NCI-H1048 (cell line): ENCODE data around the gene EIF2S3B.
"Not testable (repeated sequence)": the region's sequence is repeated elsewhere in the genome, so short reads cannot be mapped to it uniquely, and the experiment has no call there.

Experiments
- DNase-seq: peaks from one replicate; lab custom pipeline; 2025; lab: John Stamatoyannopoulos, UW

The EIF2S3B gene

DNA sequence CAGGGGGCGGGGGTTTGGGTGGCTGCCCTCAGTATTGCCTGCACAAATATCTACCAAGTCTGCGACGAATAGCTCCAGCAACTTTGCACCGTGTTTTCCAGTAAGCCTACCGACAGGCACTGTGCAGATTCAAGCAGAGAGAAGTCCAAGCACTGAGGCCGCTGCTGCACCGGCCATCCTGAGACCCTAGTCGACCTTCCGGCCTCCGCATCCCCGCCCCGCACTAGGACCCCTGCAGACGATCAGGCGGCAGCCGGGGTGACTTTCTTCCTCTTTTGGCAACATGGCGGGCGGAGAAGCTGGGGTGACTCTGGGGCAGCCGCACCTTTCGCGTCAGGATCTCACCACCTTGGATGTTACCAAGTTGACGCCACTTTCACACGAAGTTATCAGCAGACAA, at the start of gene EIF2S3B:
TSS of gene EIF2S3B (plus strand) at position 271 of the 400 bp plus-strand sequence. CDS start at position 284, 13 bp downstream.
- DNase-seq, result no peak

DNA sequence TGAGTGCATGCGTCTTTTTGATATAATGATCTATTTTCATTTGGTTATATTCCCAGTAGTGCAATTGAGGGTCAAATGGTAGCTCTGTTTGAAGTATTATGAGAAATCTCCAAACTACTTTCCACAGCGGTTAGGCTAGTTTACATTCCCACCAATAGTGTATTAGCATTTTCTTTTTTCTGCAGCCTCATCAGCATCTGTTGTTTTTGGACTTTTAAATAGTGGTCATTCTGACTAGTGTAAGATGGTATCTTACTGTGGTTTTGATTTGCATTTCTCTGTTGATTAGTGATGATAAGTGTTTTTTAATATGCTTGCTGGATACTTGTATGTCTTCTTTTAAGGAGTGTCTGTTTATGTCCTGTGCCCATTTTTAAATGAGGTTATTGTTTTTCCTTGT, 48.8 kb upstream of the EIF2S3B start:
- no peak for DNase-seq

DNA sequence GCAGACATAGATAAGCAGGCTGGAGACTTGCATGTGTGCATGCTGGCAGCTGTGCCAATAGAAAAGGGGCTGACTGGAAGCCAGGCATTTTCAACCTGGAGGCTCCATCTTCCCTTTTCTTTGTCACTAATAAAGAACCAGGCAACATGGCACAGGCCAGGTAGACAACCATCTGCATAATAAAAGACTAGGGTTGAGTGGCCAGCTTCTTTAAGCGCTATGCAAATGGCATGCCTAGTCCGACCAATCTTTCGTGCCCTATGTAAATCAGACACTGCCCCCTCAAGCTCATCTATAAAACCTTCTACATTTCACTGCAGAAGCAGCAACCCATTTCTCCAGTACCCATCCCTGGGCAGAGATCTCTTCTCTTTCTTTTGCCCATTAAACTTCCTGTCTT, 47.9 kb upstream of the EIF2S3B start:
- no peak for DNase-seq

DNA sequence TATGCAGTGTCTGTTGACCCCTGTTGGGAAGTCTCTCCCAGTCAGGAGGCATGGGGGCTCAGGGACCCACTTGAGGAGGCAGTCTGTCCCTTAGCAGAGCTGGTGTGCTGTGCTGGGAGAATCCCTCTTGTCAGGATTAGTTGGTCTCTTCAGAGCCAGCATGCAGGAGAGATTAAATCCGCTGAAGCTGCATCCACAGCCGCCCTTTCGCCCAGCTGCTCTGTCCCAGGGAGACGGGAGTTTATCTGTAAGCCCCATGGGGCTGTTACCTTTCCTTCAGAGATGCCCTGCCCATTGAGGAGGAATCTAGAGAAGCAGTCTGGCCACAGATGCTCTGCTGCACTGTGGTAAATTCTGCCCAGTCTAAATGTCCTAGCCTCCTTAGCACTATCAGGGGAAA, 39.4 kb upstream of the EIF2S3B start:
- no peak for DNase-seq

DNA sequence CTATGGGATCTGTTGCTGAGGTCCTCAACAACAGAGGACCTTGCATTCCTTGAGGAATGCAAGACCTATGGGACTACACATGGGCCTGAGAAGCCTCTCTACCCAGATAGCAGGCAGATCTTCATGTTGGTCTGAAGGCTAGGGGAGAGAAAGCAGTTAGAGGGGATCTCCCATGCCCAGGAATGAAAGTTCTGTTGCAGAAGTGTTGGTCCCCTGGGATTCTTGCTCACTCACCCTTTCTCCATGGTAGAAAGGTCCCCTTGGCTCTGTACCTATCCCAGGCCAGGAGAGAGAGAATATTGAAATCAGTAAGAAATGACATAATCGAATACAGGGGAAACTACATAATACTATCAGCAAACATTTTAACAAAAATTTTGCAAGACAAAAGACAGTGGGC, 36.0 kb upstream of the EIF2S3B start:
- no peak for DNase-seq

DNA sequence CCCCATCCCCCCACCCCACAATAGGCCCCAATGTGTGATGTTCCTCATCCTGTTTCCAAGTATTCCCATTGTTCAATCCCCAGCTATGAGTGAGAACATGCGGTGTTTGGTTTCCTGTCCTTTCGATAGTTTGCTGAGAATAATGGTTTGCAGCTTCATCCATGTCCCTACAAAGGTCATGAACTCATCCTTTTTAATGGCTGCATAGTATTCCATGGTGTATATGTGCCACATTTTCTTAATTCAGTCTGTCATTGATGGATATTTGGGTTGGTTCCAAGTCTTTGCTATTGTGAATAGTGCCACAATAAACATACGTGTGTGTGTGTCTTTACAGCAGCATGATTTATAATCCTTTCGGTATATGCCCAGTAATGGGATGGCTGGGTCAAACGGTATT, 32.9 kb upstream of the EIF2S3B start:
- DNase-seq, result not testable (repeated sequence)

DNA sequence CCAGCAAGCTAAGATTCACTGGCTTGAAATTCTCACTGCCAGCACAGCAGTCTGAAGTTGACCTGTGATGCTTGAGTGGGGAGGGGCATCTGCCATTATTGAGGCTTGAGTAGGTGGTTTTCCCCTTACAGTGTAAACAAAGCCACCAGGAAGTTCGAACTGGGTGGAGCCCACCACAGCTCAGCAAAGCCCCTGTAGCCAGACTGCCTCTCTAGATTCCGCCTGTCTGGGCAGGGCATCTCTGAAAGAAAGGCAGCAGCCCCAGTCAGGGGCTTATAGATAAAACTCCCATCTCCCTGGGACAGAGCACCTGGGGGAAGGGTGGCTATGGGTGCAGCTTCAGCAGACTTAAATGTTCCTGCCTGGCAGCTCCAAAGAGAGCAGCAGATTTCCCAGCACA, 23.8 kb upstream of the EIF2S3B start:
- not testable (repeated sequence) for DNase-seq

DNA sequence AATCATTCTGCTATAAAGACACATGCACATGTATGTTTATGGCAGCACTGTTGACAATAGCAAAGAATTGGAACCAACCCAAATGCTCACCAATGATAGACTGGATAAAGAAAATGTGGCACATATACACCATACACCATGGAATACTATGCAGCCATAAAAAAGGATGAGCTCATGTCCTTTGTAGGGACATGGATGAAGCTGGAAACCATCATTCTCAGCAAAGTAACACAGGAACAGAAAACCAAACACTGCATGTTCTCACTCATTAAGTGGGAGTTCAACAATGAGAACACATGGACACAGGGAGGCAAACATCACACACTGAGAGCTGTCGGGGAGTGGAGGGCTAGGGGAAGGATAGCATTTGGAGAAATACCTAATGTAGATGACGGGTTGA, 18.4 kb upstream of the EIF2S3B start:
- not testable (repeated sequence) for DNase-seq

DNA sequence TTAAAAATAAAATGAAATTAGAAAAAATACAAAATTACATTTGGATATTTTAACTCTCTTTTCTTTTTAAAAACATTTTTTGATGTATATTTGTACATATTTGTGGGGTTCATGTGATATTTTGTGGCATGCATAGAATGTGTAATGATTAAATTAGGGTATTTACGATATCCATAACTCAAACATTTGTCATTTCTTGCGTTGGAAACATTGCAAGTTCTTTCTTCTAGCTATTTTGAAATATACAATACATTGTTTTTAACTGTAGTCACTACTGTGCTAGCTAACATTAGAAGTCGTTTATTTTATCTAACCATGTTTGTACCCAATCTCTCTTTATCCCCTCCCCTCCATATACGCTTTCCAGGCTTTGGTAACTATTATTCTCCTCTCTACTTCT, 13.9 kb upstream of the EIF2S3B start:
- DNase-seq, result no peak

DNA sequence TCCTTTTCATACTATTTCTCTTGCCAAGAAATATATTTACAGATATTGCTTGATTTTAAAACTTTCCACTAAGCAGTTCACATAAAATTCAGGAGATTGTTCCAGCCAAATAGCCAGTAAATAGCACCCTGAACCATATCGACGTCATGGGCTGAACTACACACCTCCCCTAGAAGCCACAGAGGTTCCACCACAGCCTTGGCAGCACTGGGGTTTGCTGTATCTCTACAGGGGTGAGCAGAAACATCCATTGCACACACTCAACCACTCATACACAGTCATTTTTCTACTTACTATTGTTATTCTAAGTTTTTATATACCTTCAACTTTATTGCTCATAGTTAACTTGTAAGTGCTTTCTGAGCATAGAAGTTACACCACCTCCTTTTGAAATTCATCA, 8.1 kb upstream of the EIF2S3B start:
- no peak for DNase-seq

DNA sequence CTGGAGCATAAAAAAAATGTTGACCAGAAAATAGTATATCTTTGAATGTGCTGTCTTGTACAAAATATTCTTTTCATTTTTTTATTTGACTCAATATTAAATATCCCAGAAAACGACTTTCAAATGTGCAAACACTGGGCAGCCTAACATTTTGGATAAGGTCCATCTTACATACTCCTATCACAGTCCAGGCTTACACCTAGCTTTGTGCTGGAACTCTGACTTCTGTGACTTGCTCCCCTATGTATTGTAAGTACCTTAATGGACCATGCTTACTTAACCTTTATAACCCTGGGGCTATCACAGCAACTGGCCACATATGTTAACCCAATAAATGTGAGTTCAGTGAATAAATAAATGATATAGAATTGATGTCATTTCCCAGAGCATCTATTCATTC, 7.6 kb upstream of the EIF2S3B start:
- DNase-seq, result no peak

DNA sequence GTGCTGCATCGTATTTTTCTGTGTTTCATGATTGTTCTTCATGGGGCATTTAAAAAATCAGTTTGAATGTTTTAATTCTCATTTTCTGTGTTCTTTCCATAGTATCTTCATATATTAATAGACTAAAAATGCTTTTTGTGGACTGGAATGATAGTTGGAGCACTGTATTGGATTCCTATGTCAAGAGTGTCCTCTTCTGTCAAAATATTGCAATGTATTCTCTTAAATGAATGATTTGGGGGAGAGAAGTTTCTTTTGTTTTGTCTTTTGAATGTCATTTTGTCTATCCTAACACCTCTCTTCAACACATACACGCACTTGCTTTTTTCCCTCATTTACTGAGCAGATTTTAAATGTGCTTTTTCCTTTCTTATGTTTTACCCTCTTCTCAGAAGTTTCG, 4.7 kb upstream of the EIF2S3B start:
- DNase-seq, result no peak

DNA sequence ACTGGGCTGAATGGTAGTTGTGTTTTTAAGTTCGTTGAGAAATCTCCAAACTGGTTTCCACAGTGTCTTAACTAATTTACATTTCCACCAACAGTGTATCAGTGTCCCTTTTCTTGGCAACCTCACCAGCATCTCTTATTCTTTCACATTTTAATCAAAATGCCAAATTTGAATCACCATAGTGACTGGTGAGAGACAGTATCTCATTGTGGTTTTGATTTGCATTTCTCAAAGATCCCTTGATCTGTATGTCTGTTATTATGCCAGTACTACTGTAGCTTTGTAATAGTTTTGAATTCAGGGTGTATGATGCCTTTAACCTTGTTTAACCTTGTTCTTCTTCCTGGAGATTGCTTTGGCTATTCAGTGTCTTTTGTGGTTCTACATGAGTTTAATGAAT, 2.2 kb upstream of the EIF2S3B start:
- no peak for DNase-seq

DNA sequence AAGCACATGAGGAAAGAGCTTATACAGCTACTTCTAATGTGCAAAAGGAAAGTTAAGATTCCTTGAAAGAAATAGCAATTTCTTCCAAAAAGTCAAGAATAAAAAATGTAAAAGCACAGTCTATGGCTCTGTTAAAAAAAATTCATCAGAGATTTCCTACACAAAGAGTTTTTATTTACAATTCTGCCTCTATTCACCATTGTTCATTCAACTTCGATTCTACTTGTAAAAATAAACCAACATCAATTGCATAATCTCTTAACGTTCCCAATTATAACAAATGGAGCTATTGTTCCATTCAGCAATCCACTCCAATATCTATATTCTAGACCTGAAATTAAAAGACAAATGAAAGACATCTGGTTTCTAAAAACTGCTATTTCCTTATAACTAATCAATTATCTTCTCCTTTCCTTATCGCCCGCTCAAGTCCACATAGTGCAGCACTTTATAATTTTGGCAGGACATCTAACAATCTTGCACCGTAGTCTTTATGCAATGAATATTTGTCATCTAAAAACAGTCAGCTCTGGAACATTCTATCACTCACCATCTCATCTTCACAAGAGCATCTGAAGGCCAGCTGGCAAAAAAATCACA, 6.2 kb downstream of the EIF2S3B start:
- no peak for DNase-seq

DNA sequence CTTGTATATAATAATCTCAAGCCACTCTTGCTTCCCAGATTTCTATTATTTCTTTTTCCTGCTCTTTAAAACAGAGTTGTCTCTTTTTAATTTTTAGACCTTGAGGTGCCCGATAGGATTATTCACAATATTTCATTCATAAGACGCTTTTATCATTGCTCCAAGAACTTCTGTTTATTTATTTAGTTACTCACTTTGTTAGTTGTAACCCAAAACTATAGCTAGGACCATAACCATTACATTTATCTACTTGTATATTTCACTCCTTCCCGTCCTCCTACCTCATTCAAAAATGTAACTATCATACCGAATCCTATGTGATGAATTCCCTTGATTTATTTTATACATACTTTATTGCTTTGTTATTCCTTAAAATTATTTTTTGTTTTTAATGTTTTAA, 7.1 kb downstream of the EIF2S3B start:
- no peak for DNase-seq

DNA sequence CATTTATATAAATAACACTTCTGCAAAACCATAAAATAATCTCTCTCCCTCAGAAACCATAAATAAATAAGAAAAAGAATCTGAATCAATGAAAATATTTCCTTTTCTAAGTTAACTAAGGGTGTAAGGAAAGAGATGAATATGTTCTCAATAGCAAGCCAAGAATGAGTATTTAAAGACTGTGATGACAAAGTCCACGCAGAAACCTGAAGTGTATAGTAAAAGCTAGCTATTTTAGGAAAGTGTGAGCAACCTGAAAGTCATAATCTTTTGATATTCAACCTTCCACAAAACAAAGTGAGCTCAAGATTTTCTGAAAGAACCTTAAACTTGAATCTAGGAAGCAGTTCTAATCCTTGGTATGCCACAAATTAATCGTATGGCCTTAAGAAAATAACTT, 15.9 kb downstream of the EIF2S3B start:
- DNase-seq, result no peak

DNA sequence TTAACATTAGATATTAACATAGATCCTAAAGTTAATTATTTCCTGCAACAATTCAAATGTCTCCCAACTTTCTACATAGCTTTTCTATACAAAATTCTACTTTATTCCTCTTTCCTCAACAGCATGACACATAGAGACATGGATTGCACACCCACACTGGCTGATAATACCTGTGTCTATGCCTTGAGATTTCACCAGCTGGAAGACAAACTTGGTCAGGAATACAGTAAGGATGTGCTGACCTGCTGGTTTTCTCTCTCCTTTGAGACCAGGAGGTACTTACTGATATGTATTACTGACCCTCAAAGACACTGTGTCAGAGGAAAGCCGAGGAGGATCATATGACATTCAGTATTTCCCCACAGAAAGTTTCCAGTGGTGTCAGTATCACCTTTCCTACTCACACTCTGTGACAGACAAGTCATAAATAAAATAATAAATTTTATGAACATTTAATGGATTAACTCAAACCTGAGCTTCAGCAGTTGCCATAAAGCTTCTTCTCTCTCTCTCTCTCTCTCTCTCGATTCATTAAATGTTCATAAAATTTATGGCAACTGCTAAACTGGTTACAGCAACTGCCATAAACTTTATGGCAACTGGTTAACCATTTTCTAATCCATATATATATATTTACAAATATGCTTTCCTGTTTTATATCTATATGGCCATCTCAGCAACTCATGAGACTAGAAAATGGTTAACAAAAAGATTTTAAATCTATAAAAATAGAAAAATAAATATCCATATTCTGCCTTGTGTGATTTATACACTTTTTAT, 22.7 kb downstream of the EIF2S3B start:
- DNase-seq, result no peak

DNA sequence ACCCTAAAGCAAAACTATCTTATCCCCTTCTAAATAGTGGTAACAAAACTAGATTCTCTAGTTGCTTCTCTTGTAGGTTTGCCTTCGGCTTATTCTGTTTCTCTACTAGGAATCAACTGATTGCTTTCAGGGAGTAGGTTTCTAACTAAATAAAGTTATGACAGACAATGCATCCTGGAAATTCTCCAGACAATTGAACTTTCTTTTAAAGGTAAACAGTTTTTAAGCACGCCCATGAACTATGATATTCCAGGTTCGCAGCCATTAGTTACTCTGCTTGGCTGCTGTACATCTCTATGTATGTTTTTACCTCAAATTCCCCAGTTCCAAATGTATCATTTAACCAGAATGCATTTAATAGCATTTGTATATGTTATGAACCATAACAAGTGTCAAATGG, 23.9 kb downstream of the EIF2S3B start:
- DNase-seq, result no peak

DNA sequence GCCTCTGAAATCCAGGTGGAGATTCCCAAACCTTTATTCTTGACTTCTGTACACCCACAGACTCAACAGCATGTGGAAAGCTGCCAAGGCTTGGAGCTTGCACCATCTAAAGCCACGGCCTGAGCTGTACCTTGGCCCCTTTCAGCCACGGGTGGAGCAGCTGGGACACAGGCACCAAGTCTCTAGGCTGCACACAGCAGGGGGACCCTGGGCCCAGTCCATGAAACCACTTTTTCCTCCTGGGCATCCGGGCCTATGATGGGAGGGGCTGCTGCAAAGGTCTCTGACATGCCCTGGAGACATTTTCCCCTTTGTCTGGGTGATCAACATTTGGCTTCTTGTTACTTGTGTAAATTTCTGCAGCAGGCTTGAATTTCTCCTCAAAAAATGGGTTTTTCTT, 32.0 kb downstream of the EIF2S3B start:
- DNase-seq, result no peak

DNA sequence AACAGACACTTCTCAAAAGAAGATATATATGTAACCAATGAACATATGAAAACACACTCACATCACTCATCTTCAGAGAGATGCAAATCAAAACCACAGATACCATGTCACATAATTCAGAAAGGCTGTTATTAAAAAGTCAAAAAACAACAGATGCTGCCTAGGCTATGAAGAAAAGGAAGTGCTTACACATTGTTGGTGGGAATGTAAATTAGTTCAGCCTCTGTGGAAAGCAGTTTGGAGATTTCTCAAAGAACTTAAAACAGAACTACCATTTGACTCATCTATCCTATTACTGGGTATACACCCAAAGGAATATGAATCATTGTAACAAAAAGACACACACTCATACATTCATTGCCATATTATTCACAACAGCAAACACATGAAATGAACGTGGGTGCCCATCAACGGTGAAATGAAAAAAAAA, 35.1 kb downstream of the EIF2S3B start:
- DNase-seq, result no peak

DNA sequence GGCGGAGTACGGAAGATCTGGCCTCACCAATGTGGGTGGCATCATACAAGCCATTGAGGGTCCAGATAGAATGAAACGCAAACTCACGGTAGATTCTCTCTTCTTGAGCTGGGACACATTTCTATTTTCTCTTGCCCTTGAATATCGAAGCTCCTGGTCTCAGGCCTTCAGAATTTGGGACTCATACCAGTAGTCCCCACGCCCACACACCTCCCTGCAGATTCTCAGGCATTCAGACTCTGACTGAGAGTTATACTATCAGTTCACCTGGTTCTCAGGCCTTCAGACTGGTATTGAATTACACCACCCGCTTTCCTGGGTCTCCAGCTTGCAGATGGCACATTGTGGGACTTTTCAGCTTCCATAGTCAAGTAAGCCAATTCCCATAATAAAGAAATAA, 37.8 kb downstream of the EIF2S3B start:
- no peak for DNase-seq

DNA sequence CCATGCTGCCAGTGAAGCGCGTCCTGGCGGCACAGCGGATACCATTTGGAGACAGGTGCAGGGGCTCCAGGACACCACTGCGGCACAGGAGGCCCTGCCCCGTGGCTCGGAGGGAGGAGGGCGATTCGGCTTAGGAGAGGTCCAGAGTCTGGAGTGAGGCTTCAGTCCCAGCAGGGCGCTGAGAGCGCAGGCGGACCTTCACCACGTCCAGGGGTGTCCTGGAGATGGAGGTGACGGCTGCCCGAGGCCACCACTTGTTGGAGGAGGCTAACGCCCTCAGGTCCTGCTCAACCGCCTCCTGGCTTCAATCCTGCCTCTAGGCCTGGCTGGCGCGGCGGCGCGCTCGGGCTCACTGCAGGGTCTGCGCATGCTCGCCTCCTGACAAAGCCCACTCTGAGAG, 45.7 kb downstream of the EIF2S3B start:
- DNase-seq, result no peak

DNA sequence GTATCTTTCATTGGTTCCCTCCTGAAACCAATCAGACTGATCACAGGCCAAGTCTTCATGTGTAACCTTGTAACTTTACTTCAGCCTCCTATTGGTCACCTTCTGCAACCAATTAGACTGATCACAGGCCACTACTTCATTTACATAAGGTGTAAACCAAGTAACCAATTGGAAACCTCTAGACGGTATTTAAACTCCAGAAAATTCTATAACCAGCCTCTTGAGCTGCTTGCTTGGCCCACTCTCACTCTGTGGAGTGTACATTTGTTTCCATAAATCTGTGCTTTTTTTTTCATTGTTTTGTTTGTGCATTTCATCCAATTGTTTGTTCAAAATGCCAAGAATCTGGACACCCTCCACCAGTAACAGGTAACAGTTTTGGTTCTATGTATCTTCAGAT, 47.5 kb downstream of the EIF2S3B start:
- DNase-seq, result no peak

DNA sequence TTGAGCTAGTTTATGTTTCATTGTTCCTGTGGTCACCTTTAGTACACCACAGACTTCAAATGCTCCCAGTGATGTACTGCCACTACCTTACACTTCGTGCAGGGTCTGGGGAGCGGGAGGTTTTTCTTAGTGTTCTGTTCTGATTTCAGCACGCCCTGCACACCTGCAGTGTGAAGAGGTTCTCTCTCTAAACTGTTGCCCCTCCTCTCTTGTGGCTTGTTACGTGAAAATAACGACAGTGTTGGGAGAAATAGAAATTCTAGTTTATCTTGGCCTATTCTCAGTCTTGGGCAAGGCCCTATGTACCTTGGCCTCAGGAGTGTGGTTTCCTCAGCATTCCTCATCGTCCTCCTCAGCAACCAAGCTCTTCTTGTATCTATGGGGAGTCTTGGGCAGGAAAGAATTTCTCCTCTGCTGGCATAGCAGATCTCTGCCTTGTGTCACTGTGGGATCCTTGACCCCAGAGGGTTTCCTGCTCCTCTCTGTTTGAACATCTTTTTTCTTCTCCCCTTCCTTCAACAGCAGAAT, 48.6 kb downstream of the EIF2S3B start:
- DNase-seq, result no peak
